Ramos (cell line): ENCODE data around the gene PC.
"Not testable (repeated sequence)": the region's sequence is repeated elsewhere in the genome, so short reads cannot be mapped to it uniquely, and the experiment has no call there.

Experiments used
- in situ Hi-C: fragments of 300-500 bp; cut with MboI; formaldehyde crosslinking; loops from one replicate; pipeline ENCODE4 v1.14.3; 2022; ENCODE audit warnings: low sequenced_read_pairs; ENCODE audit not compliant: unreplicated experiment

Gene PC

GRCh38 chr11:66818231-66818955, 139.8 kb downstream of the PC start:
- in situ Hi-C loops: no loop called here

DNA sequence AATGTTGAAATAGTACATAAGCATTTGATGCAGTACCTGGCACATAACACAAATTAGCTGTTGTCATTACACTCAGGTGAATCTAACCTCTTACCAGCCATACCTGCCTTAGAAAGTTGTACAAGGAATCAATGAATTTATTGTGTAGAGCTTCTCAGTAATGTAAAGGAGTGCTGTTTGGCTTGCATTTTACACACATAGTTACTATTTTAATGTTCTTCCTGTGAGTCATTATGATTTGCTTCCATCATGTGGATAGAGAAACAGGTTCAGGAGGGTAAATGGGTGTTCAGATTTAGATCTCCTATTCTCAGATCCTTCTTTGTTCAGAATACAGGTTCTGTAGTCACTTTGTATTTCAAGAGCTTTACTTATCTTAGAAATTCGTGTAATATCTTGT, 142.5 kb downstream of the PC start:
- in situ Hi-C loops: no loop called here

DNA sequence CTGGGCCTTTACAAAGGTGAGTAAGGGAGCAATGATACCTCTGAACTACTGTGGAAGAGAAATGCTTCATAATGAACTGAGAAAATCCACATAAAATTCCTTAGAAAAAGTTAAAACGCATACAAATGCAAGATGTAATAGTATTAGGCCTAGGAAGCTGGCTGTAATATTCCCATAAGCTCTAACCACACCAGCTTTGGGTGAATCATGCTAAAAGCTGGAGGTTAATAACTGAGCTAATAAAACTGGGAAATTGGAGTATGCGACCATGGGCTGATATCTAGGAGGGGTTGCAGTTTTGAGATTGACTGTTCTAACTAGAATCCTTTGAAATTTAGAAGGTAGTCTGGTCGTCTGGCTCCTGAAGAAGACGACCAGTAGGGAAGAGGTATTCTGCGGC, 143.5 kb downstream of the PC start:
- in situ Hi-C loops: no loop called here

GRCh38 chr11:66810576-66811185, 147.5 kb downstream of the PC start:
- in situ Hi-C loops: no loop called here

GRCh38 chr11:66809592-66809991, 148.6 kb downstream of the PC start:
- in situ Hi-C loops: no loop called here

DNA sequence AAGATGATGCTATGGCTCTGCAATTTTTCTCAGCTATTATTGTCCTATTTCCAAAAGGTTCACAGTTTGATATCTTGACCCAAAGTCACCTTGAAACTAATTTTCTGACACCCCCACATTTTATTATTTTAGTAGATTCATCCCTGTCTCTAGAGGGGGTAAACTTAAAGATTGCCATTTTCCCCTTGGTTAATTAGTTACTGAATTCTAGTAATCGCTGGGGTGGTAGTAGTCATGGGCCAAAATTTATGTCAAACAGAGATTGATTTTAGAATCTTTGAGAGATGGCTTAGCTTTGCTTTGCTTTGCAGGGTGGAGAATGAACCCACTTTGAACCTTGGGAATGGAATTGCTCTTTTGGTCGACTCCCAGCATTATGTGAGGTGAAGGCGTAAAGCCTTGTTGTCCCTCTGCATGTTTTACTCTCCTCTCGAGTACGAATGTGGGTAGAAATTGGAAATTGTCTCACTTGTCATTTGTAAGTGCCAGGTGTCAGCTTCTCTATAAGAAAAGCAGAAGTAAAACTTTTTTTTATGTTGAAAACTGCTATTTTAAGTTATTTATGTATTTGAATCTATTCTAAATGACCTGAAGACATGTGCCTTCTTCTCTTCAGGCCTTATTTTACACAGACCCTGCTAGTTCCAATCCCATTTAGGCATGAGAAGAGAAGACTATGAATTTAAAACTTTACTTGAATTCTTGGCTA, 157.3 kb downstream of the PC start:
- in situ Hi-C loops: no loop called here

DNA sequence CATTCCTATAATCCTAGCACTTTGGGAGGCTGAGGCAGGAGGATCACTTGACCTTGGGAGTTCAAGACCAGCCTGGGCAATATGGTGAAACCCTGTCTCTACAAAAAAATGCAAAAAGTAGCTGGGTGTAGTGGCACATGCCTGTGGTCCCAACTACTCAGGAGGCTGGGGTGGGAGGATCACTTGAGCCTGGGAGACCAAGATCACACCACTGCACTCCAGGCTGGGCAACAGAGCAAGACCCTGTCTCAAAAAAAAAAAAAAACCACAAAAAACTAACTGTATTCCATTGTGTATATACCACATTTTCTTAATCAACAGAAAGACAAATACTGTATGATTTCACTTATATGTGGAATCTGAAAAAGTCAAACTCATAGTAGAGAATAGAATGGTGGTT, 158.4 kb downstream of the PC start:
- in situ Hi-C loops: not testable (repeated sequence)
